NCI-H1417 treated with DMSO at 0.1 percent for 48 hours (cell line): ENCODE data around the gene HLA-DPB1.

Experiments
- DNase-seq: peaks from one replicate; lab custom pipeline; 2025; lab: John Stamatoyannopoulos, UW

The HLA-DPB1 gene

GRCh38 chr6:33136310-33136900 lies 60.6 kb downstream of the HLA-DPB1 start:
- DNase-seq = no peak
